DND-41 (cell line): ENCODE measurements around the gene SLC25A1.

ENCODE experiments used
- ATAC-seq: fragments of 200-7000 bp; cut with Tn5 transposase; 3 replicates; pipeline ENCODE4 v1.9.1; 2021; ENCODE audit warnings: low read depth; ENCODE audit not compliant: insufficient read depth
- DNase-seq: peaks from one replicate; pipeline ENCODE4 v3.0.0-alpha.2; 2020
- H2AFZ ChIP-seq: 2 replicates; pipeline ENCODE4 v1.6.0; 2012; ENCODE audit warnings: low read depth, low read length
- H3K27ac ChIP-seq: 2 replicates; pipeline ENCODE4 v1.5.1; 2012; ENCODE audit warnings: low read length, inconsistent platforms
- H3K27me3 ChIP-seq: fragments of 200-600 bp; sonication (generic); 2 replicates; pipeline ENCODE4 v1.6.0; 2012; ENCODE audit warnings: low read length, mild to moderate bottlenecking, inconsistent platforms; ENCODE audit not compliant: insufficient read depth, poor library complexity
- H3K36me3 ChIP-seq: 2 replicates; pipeline ENCODE4 v1.5.1; 2012; ENCODE audit warnings: low read length, inconsistent platforms; ENCODE audit not compliant: insufficient read depth
- H3K4me1 ChIP-seq: 2 replicates; pipeline ENCODE4 v1.5.1; 2012; ENCODE audit warnings: mild to moderate bottlenecking, low read length; ENCODE audit not compliant: insufficient read depth
- H3K4me2 ChIP-seq: 2 replicates; pipeline ENCODE4 v1.6.0; 2012; ENCODE audit warnings: mild to moderate bottlenecking, moderate library complexity, low read length, inconsistent platforms; ENCODE audit not compliant: insufficient read depth
- H3K4me3 ChIP-seq, 2 experiments: fragments of 200-600 bp in 1 of 2; shearing (Covaris generic) in 1 of 2; 2 replicates each; pipeline ENCODE4 v1.5.1; 2012 to 2016; ENCODE audit warnings: inconsistent platforms in 2 of 2, low read length in 2 of 2, mild to moderate bottlenecking in 2 of 2, low read depth in 1 of 2, moderate library complexity in 1 of 2
- H3K79me2 ChIP-seq: 2 replicates; pipeline ENCODE4 v1.6.0; 2012; ENCODE audit warnings: low read length, inconsistent platforms; ENCODE audit not compliant: insufficient read depth
- H3K9ac ChIP-seq: 2 replicates; pipeline ENCODE4 v1.6.0; 2012; ENCODE audit warnings: low read depth, mild to moderate bottlenecking, inconsistent platforms, low read length, moderate library complexity
- H3K9me3 ChIP-seq: 2 replicates; pipeline ENCODE4 v1.5.1; 2012; ENCODE audit warnings: low read length, moderate library complexity, mild to moderate bottlenecking, inconsistent platforms; ENCODE audit not compliant: insufficient read depth, severe bottlenecking
- H4K20me1 ChIP-seq: 2 replicates; pipeline ENCODE4 v1.6.0; 2012; ENCODE audit warnings: low read length; ENCODE audit not compliant: insufficient read depth
- EZH2 ChIP-seq: IDR thresholded peaks from 3 replicates; pipeline ENCODE4 v1.6.1; 2012; ENCODE audit warnings: borderline replicate concordance, low read depth, mild to moderate bottlenecking, moderate library complexity, low read length, inconsistent platforms; ENCODE audit not compliant: severe bottlenecking
- TF ChIP-seq, protein P1 (sequence below): IDR thresholded peaks from 2 replicates; pipeline ENCODE4 v1.5.1; 2012; ENCODE audit warnings: borderline replicate concordance, low read length, moderate library complexity, mild to moderate bottlenecking; ENCODE audit not compliant: poor library complexity, severe bottlenecking; ENCODE audit errors: extremely low read depth

The SLC25A1 gene

DNA sequence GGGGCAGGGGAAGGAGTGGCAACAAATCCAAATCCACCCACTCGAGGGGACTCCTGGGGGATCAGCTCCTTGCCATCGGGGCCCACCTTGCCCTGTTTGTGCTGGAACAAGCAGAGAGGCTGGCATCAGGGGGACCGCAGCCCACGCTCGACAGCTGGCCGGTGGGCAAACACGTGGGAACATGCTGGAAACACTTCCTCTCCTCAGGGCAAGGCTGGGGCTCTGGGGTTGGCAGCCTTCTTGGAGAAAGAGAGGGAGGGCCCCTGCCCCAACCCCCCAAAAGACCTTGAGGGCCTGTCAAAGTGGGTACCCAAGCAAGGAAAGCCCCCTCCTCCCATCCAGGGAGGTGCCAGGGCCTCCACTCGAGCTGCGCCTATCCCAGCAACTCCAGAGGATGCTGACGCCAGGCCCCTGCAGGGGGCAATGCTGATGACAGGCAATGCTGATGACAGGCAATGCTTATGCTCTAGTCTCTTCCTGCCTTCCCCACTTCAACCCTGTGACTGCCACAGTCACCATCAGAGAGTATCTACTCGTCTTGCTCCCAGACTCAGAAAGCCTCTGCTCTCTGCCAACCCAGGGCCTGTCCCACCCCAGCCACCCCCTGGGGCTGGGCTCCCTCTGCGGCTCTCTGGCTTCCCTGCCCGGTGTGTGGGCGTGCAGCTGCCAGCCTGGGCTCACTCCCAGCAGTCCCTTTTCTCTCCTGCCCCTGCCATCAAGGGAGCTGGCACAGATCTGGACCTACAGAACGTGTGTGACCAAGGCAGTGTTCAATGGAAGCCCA is 40.1 kb downstream of the SLC25A1 start:
- Histone ChIP-seq H3K4me1 (peaks cover 9% of the 10 kb centered on the region), H3K4me3 (no peak overlapping the region), H3K79me2 (peaks cover 11% of the 10 kb centered on the region), H3K36me3 (peaks cover 90% of the 10 kb centered on the region), H3K4me2 (no peak overlapping the region), H3K9me3 (no peaks in the 10 kb centered on the region), H3K27ac (no peak overlapping the region), H2AFZ (no peak overlapping the region), H4K20me1 (peaks cover 29% of the 10 kb centered on the region), H3K9ac (no peak overlapping the region), H3K27me3 (no peaks in the 10 kb centered on the region)
- no peak for TF ChIP-seq EZH2
- TF ChIP-seq, protein P1, sequence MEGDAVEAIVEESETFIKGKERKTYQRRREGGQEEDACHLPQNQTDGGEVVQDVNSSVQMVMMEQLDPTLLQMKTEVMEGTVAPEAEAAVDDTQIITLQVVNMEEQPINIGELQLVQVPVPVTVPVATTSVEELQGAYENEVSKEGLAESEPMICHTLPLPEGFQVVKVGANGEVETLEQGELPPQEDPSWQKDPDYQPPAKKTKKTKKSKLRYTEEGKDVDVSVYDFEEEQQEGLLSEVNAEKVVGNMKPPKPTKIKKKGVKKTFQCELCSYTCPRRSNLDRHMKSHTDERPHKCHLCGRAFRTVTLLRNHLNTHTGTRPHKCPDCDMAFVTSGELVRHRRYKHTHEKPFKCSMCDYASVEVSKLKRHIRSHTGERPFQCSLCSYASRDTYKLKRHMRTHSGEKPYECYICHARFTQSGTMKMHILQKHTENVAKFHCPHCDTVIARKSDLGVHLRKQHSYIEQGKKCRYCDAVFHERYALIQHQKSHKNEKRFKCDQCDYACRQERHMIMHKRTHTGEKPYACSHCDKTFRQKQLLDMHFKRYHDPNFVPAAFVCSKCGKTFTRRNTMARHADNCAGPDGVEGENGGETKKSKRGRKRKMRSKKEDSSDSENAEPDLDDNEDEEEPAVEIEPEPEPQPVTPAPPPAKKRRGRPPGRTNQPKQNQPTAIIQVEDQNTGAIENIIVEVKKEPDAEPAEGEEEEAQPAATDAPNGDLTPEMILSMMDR, result no peak
- ATAC-seq, result no peak
- no peak for DNase-seq

DNA sequence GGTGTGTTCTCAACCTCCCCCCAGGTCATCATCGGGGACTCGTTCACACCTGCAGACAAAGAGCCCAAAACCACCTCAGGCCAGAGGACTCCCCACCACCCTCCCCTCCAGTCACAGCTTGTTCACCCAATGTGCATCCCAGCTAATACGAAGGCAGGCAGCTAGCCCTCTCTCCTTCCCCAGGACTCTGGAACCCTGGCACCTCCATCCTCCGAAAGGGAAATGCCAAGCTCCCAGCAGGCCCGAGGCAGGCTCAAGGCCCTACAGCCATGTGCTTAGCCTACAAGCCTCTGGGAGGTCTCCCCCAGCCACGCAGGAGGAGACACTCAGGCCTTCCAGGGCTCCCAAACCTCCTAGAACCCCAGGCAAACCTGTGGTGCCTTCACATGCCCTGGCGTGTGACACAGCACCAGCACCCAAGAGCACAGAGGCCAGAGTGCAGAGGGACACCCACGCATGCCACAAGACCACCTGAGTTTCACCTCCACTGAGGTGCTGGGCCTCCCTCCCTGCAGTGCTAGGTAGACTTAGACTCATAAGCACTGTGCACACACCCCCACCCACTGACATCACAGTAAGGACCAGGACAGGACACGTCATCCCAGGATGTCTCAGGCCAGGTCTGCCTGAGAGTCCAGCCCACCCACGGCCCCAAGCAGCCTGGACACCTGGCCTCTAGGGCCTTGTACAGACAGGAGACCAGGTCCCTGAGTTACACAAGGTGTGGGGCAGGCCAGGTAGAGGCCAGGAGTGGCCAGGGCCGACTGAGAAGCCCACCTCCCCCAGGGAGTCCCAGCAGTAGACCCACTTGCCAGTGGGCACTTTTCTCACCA is 40.9 kb downstream of the SLC25A1 start:
- no peak for ATAC-seq
- Histone ChIP-seq H2AFZ (no peak overlapping the region), H3K79me2 (peaks cover 4% of the 10 kb centered on the region), H3K9me3 (no peaks in the 10 kb centered on the region), H3K4me1 (peaks cover 4% of the 10 kb centered on the region), H3K36me3 (peaks cover 96% of the 10 kb centered on the region), H3K4me2 (no peak overlapping the region), H3K27ac (no peak overlapping the region), H3K4me3 (no peak overlapping the region), H3K27me3 (no peaks in the 10 kb centered on the region), H4K20me1 (peaks cover 33% of the 10 kb centered on the region), H3K9ac (no peak overlapping the region)
- no peak for DNase-seq
- TF ChIP-seq, protein P1, result no peak
- TF ChIP-seq EZH2, result no peak

DNA sequence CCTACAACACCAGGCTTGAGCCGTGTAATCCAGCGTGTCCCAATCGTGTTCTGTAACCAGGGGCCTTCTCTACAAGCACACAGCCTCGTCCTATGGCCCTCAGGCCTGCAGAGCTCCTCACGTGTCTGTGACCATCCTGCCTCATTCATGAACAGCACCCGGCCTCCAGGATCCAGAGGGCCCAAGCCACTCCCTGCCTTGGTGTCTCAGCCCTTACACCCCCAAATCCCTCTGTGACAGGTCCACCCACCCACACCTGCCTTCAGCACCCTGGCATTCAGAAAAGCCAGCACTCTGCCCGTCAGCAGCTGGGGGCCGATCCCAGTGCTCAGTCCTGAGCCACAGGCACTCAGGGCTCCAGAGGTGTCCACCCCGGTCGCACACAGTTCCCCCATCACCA is 41.6 kb downstream of the SLC25A1 start:
- Histone ChIP-seq H3K4me2 (no peak overlapping the region), H3K9me3 (no peaks in the 10 kb centered on the region), H3K27me3 (no peaks in the 10 kb centered on the region), H2AFZ (no peak overlapping the region), H3K27ac (no peak overlapping the region), H4K20me1 (peaks cover 39% of the 10 kb centered on the region), H3K79me2 (no peaks in the 10 kb centered on the region; the same call in 1 of the 2 replicates), H3K4me3 (no peak overlapping the region), H3K9ac (no peak overlapping the region), H3K4me1 (no peaks in the 10 kb centered on the region), H3K36me3 (peaks cover 96% of the 10 kb centered on the region)
- ATAC-seq, result no peak
- TF ChIP-seq EZH2, result no peak
- TF ChIP-seq, protein P1, result no peak
- DNase-seq, result no peak
